ENCODE results near the gene KIF3A. TPM values are rescaled to one million over a fixed set of nuclear protein-coding genes. Genes with fewer than 3 reads are reported as not detected.
A peak's percentile ranks its signal among the peaks of the same experiment; 100 is the strongest.

The KIF3A gene
- total RNA-seq, 1 donor from 2014 or later = 7.0 TPM

GRCh38 chr5:132677191-132677590 lies 60.2 kb downstream of the KIF3A start:
- peak; percentile 83 for DNase-seq

DNA sequence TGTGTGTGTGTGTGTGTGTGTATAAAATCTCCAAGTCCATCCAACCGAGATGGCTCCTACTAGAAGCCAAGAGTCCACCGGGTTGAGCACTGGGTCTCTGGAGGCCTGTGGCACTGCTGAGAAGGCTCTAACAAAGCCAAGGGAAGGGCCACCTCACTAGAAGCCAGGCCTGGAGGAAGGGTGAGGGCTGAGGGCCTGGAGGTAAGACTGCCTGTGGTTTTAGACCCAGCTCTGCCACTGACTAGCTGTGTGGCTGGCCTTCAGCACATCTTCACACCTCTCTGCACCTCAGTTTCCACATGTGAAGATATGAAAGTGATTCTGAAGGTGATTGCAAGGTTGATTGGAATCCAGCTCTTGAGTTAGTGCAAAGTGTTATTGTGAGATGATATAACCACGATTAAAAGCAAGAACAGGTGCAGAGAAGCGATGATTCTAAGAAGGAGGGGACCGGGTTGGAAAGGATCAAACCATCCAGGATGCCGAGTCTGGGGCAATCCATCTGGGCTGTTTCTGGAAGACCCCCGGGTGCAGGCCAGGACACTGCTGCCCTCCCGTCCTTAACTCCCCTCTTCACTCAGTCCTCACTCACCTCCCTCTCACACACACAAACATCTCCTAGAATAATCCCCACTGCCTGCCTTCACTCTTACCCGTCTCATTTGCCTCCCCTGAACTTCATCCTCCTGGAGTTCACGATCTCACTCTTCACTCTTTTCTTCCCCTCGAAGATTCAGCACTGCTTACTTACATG lies 61.2 kb downstream of the KIF3A start:
- no peak for DNase-seq

DNA sequence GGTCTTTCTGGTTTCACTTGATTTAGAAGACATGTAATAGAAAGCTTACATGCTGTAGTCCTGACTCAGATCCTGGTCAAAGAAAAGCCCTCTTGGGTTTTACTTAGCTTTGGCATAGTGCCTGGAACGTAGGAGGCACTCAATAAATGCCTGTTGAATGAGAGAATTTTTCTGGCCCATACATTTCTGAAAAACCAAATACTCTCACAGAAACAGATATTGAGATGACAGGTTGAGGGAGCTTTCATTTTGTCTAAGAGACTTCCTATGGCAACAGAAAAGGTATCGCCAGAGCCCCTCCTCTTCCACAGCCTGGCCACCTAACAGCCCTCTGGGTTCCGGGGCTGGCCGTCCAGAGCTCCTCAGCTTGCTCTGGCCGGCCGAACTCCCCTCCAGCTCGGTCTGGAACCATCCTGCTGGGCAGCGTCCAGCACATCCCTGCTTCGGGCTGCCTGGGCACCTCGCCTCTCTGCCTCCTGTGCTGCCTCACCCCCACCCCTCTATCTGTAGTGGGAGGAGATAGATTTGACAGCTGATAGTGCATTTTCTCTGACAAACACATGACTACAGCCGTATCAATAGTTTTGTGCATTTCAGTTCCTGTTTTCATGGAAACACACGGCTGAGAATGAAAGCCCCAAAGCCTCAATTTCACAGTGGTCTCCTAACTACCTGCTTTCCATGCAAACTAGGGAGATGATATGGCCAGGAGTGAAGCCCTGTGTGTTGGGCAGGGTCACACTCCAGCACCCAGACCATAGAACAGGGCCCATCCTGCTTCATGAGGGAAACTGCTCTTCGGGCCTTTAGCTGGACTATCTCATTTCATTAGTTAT lies 62.5 kb downstream of the KIF3A start:
- DNase-seq = peak; percentile 90

GRCh38 chr5:132673939-132674630 lies 63.3 kb downstream of the KIF3A start, which contains the start of gene IL4:
Gene IL4, plus strand, starts transcription at chr5:132673989. Its CDS starts 62 bp downstream, at chr5:132674051.
- no peak for DNase-seq

DNA sequence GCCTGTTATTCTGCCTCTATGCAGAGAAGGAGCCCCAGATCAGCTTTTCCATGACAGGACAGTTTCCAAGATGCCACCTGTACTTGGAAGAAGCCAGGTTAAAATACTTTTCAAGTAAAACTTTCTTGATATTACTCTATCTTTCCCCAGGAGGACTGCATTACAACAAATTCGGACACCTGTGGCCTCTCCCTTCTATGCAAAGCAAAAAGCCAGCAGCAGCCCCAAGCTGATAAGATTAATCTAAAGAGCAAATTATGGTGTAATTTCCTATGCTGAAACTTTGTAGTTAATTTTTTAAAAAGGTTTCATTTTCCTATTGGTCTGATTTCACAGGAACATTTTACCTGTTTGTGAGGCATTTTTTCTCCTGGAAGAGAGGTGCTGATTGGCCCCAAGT lies 63.9 kb downstream of the KIF3A start:
- no peak for DNase-seq

DNA sequence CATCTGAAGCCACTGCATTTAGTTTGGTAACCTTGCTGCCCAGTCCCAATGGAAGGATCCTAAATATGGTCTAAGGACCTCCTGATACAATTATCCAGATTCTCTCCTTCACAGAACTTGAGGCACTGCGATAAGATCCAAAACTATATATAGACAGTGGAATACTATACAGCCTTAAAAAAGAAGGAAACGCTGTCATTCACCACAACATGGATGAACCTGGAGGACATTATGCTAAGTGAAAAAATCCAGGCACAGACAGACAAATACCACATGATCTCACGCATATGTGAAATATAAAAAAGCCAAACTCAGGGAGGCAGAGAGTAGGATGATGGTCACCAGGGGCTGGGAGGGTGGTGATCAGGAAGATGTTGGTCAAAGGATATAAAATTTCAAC lies 66.3 kb downstream of the KIF3A start:
- DNase-seq = no peak

DNA sequence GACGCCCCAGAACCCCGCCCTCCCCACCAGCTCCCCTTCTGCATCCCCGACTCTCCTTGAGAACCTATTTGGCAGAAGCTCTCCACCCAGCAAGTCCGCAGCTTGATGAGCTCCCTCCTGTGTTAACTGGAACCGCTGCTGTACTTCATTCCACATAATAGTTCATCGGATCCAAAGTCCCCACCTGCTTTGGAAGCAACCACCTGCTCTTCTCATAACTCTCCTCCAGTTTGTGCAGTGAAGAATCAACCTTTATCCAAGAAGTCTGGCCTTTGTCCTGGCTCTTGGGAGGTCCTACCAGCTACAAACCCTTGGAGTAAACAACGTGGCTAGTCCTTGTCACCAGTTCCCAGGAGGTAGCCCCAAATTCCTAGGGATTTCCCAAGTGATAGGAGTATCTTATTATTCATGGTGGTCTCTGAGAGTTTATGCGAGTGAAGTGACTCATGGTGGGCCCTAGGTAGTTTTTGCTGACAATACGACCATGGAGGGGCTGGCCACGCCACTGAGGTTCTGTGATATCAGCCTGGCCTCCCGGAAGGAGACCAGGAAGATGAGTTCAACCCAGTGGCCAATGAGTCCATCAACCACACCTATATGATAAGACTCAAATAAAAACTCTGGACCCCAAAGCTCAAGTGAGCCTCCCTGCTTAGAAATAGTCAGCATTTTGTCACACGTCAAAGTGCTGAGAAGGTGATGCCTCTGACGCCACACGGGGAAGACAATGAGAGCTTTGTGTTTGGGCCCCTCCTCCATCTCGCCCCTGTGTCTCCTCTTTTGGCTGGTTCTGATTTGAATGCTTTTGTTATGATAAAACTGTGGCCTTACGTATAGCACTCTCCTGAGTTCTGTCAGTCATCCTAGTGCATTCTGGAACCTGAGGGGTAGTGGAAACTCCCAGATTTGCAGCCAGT lies 67.1 kb downstream of the KIF3A start:
- no peak for DNase-seq

DNA sequence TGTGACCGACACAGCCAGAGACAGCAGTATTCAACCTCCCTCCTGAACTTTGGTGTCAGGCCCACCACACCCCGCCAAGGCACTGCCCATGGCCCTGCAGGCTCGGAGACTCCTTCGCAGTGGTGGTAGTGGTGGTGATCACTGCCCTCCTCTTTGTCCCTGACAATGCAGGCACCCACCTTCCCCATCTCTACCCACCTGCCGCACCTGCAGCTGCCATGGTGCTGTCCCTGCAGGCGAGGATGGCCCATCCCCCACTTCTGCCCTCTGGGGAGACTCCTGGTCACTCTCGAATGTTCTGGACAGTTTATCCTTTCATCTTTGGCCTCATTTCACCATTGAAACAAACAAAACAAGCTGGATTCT lies 67.9 kb downstream of the KIF3A start:
- DNase-seq = no peak

DNA sequence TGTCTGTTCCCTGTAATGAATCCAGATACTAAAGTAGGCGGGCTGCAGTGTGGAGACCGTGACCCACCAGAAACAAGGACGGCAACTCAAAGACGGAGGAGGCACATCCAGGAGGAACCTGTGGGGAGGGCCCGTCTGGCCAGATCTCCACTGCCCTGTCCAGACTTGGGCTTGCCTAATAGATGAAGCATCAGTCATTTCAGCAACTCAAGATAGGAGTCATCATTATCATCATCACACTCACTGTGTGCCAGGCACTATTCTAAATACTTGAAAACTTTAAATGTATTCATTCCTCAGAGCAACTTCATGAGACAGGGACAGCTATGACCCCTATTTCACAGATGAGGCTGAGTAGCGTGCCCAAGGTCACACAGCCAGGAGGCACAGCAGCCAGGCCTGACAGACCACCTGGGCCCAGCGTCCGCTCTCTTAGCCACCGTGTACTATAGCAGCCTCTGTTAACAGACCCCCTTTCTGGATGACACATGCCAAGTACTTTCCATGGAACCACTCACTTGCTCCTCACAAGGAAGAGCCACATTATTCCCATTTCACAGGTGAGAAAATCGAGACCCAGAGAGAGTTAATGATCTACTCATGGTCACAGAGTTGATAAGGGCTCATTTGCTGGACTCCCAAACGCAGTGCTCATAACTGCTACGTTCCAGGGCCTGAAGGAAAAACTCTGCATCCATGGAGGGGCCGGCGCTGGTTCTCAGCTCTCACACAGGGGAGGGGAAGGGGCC lies 68.5 kb downstream of the KIF3A start:
- no peak for DNase-seq

DNA sequence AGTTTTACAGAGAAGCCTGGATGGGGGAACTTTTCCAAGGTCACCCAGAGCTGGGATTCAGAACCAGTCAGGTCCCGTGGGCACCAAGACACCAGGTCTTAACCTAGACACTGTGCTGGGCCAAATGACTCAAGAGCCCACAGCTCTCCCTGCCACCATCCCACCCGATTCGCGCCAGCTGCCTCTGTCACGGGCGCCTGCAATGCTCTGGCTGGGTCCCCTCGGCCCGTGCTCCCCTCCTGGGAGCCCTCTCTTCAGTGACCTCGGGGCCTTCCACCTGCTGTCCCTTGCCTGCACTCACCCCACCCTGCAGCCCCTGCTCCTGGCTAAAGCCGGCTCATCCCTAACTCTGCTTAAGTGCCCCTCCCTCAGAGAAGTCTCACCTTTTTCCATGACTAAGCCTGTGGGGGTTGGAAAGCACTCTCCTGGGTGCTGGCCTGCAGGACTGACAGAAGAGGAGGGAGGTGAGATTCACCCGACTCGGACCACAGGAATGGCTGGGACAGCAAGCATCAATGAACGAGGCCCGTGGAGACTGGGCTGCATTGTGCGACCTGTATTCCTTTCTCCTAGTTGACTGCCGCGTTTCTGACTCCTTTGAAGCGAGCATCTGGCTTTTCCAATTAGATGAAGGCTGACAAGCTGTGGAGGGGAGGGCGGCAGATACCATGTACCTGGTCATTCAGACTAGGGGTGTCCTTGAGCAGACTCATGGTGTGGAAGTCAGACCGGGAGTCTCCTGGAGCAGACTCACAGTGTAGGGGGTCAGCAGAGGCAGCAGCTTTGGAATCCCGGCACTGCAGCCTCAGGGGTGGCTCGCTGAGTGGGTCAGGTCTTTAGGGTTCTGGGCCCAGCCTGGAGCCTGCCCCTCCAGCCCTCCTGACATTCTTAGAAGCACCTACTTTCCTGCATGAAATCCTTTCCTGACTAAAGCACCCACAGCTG lies 69.3 kb downstream of the KIF3A start:
- no peak for DNase-seq

DNA sequence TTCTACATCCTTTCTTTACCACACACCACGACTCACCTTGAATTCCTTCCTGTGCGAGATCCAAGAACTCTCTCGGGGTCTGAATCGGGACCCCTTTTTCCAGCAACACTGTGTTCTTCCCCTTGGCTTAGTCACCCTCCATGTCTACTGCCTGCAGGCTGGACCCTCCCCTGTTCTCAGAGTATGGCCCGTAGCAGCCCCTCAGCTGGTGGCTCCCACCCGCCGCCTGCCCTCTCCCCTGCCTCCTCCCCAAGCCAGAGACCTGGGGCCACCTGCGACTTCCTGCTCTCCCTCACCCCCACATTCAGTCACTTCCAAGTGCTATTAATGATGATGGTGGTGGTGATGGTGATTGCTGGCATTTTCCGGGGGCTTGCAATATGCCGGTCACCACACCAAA lies 70.0 kb downstream of the KIF3A start:
- DNase-seq = no peak

DNA sequence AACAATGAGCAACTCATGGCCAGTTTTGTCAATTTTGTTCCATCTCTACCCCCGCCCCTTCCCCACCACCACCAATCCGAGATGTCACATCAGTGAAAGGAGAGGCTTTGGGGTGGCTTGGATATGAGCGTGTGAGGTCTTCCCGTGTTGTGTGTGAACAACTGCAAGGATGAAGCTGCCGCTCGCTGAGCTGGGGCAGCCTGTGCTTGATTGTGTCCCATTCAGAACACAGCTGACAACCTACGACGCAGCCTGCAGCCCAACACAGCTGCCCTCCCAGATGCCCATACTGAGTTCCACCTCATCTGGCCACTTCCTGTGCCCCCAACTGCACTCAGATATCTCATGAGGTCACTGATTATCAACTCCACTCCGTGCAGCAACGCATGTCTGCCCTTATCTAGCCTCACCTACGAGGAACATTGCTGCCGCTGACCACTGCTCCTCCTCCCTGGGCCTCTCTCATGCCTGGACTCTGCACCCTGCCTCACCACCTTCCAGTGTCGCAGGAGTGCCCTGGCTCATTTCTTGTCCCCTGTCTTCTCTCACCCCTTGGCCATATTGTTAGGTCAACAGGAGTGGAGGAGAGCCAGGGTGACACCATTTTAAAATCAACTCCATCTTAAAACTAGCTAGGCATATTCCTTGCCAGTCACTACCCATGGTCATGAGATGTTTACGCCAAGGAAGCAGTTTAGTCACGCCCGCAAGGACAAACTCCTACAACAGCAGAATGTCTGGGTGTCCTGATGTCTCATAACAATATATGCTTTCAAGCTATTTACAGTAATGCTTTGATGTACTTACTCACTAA lies 70.8 kb downstream of the KIF3A start:
- no peak for DNase-seq

GRCh38 chr5:132665574-132666080 lies 71.7 kb downstream of the KIF3A start:
- no peak for DNase-seq

- no peak for DNase-seq
Measured at GRCh38 chr5:132664696-132665209, 72.6 kb downstream of the KIF3A start.

DNA sequence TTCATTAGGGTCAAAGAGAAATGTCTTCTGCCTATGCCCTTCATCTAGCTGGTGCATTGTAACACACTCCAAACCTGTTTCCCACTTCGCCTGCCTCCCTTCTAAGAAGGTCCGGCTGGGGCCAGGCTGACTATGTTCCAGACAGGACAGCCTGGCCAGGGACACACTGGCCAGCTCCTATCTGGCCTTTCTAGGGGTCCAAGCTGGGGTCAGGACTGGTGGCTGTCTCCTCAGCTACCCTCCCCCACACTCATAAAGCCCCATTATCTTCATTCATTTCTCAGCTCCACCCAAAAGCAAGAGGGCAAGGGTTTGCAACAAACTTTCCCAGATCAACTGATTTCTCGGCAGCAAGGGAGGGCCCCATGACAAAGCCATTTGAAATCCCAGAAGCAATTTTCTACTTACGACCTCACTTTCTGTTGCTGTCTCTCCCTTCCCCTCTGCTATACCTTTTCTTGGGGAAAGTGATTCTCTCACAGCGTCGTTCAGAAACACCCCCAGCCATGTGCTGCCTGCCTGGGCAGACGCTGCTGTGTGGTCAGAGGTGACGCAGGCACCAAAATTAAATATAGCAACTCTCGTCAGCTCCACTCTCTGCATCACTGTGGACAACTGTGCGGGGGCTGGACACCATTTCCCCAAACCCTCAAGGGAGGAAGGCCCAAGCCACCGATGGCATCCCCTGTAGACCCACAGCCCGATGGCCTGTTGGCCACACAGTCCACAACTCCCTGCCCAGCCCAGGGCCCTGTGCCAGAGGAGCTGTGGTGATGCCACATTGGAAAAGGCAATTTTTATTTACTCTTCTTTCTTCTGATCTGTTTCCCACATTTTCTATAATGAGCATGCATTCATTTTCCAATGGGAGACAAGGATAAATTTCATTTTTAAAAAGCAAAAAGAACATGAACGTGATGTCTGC lies 73.3 kb downstream of the KIF3A start:
- no peak for DNase-seq

- DNase-seq = no peak
Measured at GRCh38 chr5:132662925-132663770, 74.2 kb downstream of the KIF3A start.

- no peak for DNase-seq
Measured at GRCh38 chr5:132662004-132662401, 75.3 kb downstream of the KIF3A start.

Data from dermis blood vessel endothelial cell (primary cell).